GM08714 (cell line): ENCODE measurements around the gene IDH3A.

ENCODE experiments used
- H3K4me3 ChIP-seq: fragments of 200-500 bp; sonication (Bioruptor generic); 2 replicates; pipeline ENCODE4 v1.5.1; 2014; ENCODE audit warnings: mild to moderate bottlenecking, low read length, inconsistent platforms
- ZNF274 ChIP-seq: IDR thresholded peaks from 2 replicates; pipeline ENCODE4 v1.6.1; 2012; ENCODE audit warnings: mild to moderate bottlenecking, low read depth, low read length

Gene IDH3A

GRCh38 chr15:78170848-78171773 is 21.9 kb downstream of the IDH3A start:
- peak overlapping the region; percentile 37; the same call in 1 of the 2 replicates for H3K4me3 ChIP-seq
- no peak for TF ChIP-seq ZNF274

GRCh38 chr15:78171864-78172472 is 22.8 kb downstream of the IDH3A start:
- no peak for TF ChIP-seq ZNF274
- no peak overlapping the region; the same call in 1 of the 2 replicates for H3K4me3 ChIP-seq

GRCh38 chr15:78174401-78174800 is 25.2 kb downstream of the IDH3A start:
- H3K4me3 ChIP-seq = no peak overlapping the region
- TF ChIP-seq ZNF274 = no peak

GRCh38 chr15:78175330-78175729 is 26.2 kb downstream of the IDH3A start:
- TF ChIP-seq ZNF274 = no peak
- no peak overlapping the region for H3K4me3 ChIP-seq

GRCh38 chr15:78177447-78177873 is 28.3 kb downstream of the IDH3A start:
- H3K4me3 ChIP-seq = no peak overlapping the region
- no peak for TF ChIP-seq ZNF274

GRCh38 chr15:78178064-78178463 is 28.9 kb downstream of the IDH3A start:
- no peak for TF ChIP-seq ZNF274
- no peak overlapping the region for H3K4me3 ChIP-seq

- no peak for TF ChIP-seq ZNF274
- H3K4me3 ChIP-seq = no peak overlapping the region
Observed at GRCh38 chr15:78179286-78179840, 30.2 kb downstream of the IDH3A start.

- H3K4me3 ChIP-seq = no peak overlapping the region
- no peak for TF ChIP-seq ZNF274
Observed at GRCh38 chr15:78179906-78180305, 30.7 kb downstream of the IDH3A start.

GRCh38 chr15:78182336-78182700 is 33.2 kb downstream of the IDH3A start:
- no peak overlapping the region for H3K4me3 ChIP-seq
- no peak for TF ChIP-seq ZNF274

- TF ChIP-seq ZNF274 = no peak
Observed at GRCh38 chr15:78182821-78183220, 33.7 kb downstream of the IDH3A start.

GRCh38 chr15:78192826-78193594 is 43.8 kb downstream of the IDH3A start:
- no peak overlapping the region for H3K4me3 ChIP-seq

More at GRCh38 chr15:78182821-78183220, 33.7 kb downstream of the IDH3A start:
- no peak overlapping the region for H3K4me3 ChIP-seq

GRCh38 chr15:78193731-78194567 is 44.8 kb downstream of the IDH3A start:
- TF ChIP-seq ZNF274 = no peak
- H3K4me3 ChIP-seq = no peak overlapping the region

More at GRCh38 chr15:78192826-78193594, 43.8 kb downstream of the IDH3A start:
- TF ChIP-seq ZNF274 = no peak

- TF ChIP-seq ZNF274 = no peak
- H3K4me3 ChIP-seq = no peak overlapping the region
Observed at GRCh38 chr15:78194568-78194925, 45.4 kb downstream of the IDH3A start.
